CMK (cell line): ENCODE results near the gene PTPN3.

Source experiments
- DNase-seq: peaks from one replicate; pipeline ENCODE4 v3.0.0-alpha.2; 2010; ENCODE audit warnings: low read depth

The PTPN3 gene

DNA sequence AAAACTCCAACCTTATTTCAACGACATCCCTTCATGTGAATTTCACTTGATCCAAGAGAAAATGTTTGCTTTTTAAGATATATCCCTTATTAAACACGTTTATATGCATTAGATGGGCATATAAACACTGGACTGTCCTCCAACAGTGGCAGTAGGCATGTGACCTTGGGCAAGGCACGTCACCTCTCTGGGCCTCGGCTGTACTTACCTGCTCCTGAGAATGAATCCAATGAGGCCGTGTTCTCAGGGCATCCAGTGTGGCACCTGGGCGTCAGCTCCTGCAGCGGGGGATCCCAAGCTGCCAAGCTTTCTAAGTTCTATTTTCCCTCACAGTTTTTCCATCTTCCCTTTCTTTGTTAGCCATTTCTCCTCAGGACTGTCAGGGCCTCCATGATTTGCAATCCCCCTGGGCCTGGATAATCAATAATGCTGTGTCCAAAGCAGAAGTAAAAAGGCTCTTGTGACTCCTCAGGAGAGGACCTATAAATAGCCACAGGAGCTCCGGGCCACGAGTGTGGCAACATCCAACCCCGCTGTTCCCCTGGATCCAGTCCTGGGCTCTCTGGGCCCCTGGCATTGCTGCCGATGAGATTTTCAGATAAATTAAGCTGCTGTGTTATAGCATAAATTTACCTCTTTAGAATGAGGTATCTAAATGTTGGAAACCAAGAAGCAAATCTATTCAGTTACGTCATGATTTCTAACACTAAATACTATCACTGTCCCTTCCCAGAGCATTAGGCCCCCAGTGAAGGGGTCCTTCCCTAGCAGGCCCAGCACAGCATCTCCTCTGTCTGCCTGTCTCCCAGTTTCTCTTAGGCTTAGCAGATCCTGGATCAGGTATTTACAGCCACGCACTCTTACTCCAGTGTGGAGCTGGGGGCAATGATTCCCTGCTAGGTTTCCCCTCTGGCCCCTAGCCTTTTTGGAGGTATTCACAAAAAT, 76.8 kb downstream of the PTPN3 start:
- DNase-seq, result no peak

- no peak for DNase-seq
Observed at GRCh38 chr9:109419531-109419930, 78.6 kb downstream of the PTPN3 start.

DNA sequence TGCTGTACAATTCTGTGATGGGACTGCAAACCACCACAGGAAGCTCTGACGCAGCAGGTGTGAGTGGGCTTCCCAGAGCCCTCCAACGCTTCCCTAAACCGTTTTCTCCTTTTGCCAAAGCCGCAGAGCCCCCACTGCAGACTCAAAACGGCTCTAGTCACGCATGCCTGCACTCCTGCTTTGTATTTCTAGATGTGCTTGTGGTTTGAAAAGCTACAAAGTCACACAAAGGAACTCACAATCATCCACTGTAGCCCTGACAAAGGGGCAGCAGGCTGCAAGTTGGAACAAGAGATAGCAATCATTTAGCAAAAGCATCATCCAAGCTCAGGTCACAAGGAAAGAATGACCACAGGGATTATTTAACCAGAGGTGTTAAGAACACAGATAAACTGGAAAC, 79.3 kb downstream of the PTPN3 start:
- no peak for DNase-seq

DNA sequence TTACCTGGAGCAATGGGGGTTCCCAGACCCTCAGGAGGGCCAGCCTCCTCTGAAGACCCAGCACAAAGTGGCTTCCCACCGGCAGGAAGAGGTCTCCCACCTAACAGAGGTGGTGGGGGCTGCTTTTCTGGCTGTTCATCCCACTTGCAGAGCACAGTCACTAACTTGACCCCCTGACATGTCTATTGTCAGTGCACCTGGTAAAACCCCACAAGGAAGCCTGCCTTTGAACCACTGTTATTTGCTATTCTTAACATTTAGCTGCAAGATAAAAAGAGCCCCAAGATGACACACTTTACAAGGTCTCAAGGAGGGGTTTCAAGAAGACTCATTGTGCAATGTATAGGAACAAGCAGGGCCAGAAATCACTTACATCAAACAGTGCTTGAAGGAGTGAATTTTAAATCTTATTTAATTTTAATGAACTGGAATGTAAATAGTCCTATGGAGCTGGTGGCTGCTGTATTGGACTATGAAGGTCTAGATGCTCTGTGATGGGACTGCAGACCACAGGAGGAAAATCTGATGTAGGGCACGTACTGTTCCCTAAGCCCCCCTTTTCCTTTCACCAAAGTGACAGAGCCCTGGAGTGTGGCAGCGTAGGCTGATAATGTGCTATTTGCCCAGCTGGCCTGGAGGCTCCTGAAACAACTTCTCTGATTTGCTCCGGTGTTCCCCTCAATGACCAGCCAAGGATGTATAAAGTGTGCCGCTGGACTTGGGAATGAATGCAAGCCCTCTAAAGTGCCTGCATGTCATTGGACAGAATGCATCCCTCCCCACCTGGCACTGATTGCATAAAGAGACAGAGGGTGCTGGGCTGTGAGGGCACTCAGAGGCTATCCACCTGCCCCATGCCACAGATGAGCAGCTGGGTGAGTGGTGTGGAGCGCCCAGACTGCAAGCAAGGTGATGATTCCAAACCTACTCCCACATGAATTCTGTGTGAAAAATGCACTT, 80.2 kb downstream of the PTPN3 start:
- DNase-seq, result no peak

- no peak for DNase-seq
Observed at GRCh38 chr9:109417054-109417453, 81.1 kb downstream of the PTPN3 start.

DNA sequence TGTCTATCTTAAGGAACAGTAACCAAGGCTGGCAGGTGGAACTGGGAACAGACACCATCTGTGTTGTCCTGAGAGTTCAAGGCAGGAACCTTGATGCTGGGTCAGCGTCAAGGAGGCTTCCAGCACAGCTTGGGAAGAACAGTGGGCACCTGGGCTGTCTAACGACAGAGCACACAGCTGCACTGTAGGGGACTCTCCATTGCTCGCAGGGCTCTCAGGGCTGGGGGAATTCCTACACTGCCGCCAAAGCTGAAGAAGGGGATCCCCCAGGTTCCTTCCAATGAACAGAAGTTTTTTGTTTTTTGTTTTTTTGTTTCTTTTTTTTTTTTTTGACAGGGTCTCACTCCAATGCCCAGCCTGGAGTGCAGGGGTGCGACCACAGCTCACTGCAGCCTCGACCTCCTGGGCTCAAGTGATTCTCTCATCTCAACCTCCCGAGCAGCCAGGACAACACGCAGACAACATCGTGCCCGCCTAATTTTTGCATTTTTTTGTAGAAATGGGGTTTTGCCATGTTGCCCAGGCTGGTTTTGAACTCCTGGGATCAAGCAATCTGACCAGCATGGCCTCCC, 81.9 kb downstream of the PTPN3 start:
- DNase-seq, result no peak

- DNase-seq, result no peak
Observed at GRCh38 chr9:109414125-109414785, 83.9 kb downstream of the PTPN3 start.

GRCh38 chr9:109411798-109412352, 86.2 kb downstream of the PTPN3 start:
- DNase-seq, result no peak

DNA sequence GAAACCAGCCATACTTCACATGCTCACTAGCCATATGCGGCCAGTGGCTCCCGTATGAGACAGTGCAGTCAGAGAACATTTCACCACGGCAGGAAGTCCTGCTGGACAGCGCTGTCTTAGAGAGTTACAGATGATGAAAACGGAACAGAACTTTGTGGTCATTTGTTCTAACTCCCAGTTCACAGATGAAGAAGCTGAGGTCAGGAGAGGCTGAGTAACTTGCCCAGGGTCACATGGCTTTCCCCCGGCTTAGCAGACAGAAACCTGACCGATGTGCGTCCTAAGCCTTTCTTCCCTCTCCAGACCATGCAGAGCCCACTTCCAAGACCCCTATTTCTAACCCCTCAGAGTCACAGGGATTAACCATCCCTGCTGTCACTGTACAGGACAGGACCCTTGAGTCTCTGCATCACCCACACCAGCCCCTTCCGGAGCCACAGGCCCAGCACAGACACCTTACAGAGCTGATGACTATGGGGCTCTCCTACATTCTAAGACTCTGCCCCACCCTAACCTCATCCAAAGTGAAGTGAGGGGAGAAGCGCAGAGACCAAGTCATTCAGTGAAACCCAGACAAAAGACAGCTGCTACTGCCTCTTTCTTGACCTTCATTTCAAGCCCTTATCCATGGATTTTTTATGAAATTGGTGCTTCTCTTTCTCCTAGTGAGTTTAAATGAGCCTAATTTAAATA, 86.9 kb downstream of the PTPN3 start:
- DNase-seq, result no peak

DNA sequence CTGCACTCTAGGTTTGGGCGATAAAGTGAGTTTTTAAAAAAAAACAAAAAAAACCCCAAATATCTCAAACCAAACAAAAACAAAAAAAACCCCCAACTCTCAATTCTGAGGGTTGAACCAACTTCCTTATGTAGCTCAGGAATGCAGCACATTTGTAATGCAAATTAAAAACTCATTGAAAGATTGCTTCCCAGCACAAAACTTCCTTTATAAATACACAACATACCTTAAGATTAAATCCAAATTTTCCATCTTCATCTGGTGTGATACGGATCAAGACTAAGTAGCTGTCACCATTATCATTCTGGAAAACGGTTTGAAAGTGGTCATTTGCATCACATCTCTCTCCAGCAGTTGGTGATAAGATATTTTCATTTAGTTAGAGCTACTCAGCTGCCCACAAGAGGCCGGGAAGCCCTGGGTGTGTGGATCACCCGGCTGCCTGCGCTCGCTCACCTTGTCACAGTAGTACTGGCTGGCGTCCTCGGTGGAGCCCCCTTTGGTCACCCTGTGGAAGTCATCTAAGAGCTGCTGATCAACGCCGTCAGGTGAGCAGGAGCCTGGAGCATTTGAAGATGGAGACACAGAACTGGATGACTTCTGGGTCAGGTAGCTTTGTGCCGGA, 88.2 kb downstream of the PTPN3 start:
- DNase-seq, result no peak

GRCh38 chr9:109408759-109409462, 89.2 kb downstream of the PTPN3 start:
- DNase-seq, result no peak

- DNase-seq, result no peak
Observed at GRCh38 chr9:109403766-109404320, 94.3 kb downstream of the PTPN3 start.

DNA sequence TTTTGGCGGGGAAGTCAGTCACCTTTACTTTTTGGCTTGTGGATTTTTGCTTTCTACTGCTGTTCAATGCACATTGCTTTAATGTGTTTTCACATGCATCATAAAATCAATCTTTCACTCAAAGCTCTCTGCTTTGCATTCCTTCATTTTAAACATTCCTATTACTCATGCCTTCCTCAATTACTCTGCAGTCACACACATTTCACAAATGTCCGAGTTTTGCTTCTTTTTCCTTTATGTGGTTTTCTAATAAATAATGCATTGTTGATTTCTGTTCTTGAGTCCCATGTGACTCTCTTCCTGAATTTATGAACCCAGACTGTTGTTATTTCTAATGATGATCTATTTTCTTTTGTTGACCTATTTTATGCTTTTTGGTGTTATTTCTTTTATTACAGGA, 95.0 kb downstream of the PTPN3 start:
- no peak for DNase-seq

- no peak for DNase-seq
Observed at GRCh38 chr9:109401990-109402318, 96.2 kb downstream of the PTPN3 start.

GRCh38 chr9:109401169-109401989, 96.7 kb downstream of the PTPN3 start:
- peak; percentile 15 for DNase-seq

- no peak for DNase-seq
Observed at GRCh38 chr9:109399258-109399767, 98.8 kb downstream of the PTPN3 start.

GRCh38 chr9:109391176-109391575, 106.9 kb downstream of the PTPN3 start:
- DNase-seq, result no peak

GRCh38 chr9:109387856-109388255, 110.3 kb downstream of the PTPN3 start:
- DNase-seq, result no peak

GRCh38 chr9:109387206-109387605, 110.9 kb downstream of the PTPN3 start:
- no peak for DNase-seq
